NCI-H69 (cell line): ENCODE data around the gene HSPBP1.
"Not testable (repeated sequence)": the region's sequence is repeated elsewhere in the genome, so short reads cannot be mapped to it uniquely, and the experiment has no call there.

Experiments
- DNase-seq: peaks from one replicate; lab custom pipeline; 2025; lab: John Stamatoyannopoulos, UW

HSPBP1 gene, protein sequence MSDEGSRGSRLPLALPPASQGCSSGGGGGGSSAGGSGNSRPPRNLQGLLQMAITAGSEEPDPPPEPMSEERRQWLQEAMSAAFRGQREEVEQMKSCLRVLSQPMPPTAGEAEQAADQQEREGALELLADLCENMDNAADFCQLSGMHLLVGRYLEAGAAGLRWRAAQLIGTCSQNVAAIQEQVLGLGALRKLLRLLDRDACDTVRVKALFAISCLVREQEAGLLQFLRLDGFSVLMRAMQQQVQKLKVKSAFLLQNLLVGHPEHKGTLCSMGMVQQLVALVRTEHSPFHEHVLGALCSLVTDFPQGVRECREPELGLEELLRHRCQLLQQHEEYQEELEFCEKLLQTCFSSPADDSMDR

DNA sequence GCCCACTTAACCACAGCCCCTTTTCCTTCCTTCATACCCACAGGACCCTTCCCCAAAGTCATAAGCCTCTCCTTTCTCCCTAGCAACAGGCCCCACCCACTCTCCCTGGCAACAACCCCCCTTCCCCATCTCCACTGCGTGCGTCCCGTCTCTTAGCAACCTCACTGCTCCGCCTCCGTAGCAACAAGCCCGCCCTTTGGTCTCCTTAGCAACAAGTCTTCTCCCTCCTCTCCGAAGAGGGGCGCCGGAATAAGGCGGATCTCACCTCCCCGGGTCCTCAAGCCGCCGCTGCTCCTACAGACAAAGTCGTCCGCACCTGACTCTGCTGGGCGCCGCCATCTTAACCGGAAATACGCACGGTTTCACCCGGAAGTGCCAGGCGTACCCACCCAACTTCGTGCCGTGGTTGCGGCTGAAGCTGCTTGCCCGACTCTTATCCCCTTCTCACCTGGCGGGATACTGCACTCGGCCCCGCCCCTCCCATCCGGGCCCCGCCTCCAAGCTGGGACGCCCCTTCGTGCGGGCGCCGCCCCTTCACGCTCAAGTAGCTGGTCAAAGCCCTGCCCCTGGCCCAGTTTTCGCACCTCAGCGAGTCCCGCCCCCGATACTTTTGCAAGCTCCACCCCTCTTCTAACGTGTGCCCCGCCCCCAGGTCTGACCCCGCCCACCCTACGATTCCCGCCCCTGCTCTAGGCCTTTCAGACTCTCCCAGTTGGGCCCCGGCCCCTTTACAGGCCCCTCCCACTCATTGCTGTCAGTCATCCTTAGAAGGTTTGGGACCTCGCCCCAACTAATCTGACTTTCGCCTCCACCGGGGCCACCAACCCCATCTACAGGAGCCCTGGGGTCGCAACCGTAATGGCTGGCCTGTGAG lies at the start of gene HSPBP1:
HSPBP1 (minus strand) TSS at position 341 of the 874 bp plus-strand sequence. CDS start 502 bp downstream, outside the sequence.
- DNase-seq, result peak; percentile 98

DNA sequence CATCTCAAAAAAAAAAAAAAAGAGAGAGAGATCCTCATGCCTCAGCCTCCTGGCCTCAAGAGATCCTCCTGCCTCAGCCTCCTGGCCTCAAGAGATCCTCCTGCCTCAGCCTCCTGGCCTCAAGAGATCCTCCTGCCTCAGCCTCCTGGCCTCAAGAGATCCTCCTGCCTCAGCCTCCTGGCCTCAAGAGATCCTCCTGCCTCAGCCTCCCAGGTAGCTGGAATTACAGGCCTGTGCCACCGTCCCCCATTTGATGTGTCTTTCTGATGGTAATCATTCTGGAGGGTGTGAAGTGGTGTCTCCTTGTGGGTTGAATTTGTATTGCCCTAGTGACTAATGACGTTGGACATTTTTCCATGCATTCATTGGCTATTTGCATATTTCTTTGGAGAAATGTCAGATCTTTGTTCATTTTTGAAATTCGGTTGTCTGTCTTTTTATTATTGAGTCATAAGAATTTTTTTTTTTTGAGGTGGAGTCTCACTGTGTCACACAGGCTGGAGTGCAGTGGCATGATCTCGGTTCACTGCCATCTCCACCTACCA lies 48.9 kb upstream of the HSPBP1 start:
- DNase-seq, result not testable (repeated sequence)

GRCh38 chr19:55325172-55325571 lies 45.3 kb upstream of the HSPBP1 start, which contains the start of gene TMEM150B:
TSS of gene TMEM150B (minus strand) at chr19:55325341. CDS start at chr19:55321036, 4,305 bp downstream.
- no peak for DNase-seq

- DNase-seq, result no peak
These were observed 44.8 kb upstream of the HSPBP1 start for GRCh38 chr19:55324662-55325061.

DNA sequence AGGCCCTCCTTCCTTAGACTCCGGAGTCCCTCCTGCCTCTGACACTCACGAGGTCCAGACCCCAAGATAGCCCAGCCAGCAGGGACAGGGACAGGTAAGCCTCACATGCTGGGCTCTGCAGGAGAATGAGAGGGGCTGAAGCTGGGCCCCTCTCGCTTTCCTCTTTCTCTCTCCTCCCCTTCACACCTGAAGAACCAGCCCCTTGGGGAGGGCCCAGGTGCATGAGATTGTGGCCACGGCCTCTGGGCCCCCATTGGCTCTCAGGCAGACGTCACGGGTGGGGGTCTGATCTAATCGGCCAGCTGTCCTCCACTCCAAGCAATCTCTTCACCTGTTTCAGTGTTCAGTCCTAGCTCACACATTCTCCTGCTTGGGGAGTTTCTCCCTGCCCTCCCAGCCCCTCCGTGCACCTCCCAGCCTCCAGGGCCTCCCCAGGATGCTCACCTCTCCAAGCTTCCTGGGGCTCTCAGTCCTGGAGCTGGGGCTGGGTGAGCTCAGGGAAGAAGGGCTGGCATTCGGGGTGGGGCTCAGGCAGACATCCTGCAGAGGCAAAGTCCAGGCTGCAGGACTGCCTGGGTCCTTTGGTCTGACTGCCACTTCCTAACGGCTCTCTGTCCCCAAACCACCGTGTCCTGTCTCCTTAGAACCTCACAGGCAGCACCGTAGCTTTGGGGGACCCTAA lies 42.4 kb upstream of the HSPBP1 start:
- DNase-seq, result peak; percentile 35

- DNase-seq, result no peak
These were observed 41.7 kb upstream of the HSPBP1 start for GRCh38 chr19:55321466-55322137.

GRCh38 chr19:55320844-55321419 lies 41.0 kb upstream of the HSPBP1 start:
- DNase-seq, result no peak

DNA sequence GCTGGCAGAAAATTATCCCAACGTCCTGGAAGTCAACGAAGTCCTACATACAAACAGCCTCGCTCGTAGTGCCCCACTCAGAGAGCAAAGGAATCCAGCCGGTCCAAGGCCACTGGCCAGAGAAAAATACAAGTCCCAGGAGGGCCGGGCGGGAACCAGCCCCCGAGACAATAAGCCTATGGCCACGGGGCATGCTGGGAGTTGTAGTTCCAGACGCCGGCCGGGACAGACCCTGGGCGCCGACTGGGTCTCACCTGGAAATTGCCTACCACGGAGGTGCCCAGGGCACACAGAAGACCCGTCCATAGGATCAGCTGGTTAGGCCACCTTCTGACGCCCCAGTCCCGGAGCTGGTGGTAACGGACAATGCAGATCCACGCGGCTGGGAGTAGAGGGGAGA lies 39.9 kb upstream of the HSPBP1 start:
- DNase-seq, result peak; percentile 70

DNA sequence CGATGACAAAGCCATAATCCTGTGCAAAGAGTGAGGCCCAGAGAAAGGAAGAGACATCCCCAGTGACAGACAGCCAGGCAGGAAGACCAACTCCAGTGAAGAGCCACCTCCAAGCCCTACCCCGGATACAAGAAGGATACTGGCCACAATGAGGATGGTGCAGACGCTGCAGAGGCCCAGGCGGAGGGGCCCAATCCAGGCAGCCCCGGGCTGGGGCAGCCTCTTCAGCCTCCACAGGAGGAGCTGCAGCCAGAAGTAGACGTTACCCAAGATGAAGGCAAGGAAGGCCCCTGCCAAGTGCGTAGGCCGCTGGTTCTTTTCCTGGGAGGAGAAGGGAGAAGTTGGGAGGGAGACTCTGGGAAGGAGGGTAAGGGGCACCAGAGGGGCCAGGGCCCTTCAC lies 36.7 kb upstream of the HSPBP1 start:
- DNase-seq, result no peak

DNA sequence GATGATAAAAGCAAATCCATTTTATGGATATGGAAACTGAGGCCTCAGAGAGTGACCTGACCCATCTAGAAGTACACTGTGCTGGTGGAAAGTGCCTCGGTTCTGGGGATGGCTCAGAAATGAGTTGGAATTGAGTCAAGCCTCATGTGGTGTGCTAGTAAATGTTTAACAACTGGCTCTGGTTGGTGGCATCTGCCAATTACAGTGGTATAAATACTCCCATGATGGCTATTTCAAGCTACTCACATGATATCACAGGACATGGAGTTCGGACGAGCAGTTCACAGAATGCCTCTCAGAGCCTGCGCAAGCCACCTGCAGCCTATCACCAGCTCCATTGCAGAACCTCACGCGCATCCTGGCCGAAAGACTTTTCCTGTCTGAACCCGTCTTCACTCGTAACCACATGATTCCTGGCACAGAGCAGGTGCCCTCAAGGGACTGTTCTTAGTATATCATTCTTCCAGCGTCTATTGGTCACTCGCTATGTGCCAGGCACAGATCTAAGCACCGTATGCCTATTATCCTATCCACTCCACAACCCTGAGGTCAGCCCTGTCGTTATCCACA lies 36.1 kb upstream of the HSPBP1 start:
- DNase-seq, result no peak

- no peak for DNase-seq
These were observed 34.5 kb upstream of the HSPBP1 start for GRCh38 chr19:55314396-55314795.

DNA sequence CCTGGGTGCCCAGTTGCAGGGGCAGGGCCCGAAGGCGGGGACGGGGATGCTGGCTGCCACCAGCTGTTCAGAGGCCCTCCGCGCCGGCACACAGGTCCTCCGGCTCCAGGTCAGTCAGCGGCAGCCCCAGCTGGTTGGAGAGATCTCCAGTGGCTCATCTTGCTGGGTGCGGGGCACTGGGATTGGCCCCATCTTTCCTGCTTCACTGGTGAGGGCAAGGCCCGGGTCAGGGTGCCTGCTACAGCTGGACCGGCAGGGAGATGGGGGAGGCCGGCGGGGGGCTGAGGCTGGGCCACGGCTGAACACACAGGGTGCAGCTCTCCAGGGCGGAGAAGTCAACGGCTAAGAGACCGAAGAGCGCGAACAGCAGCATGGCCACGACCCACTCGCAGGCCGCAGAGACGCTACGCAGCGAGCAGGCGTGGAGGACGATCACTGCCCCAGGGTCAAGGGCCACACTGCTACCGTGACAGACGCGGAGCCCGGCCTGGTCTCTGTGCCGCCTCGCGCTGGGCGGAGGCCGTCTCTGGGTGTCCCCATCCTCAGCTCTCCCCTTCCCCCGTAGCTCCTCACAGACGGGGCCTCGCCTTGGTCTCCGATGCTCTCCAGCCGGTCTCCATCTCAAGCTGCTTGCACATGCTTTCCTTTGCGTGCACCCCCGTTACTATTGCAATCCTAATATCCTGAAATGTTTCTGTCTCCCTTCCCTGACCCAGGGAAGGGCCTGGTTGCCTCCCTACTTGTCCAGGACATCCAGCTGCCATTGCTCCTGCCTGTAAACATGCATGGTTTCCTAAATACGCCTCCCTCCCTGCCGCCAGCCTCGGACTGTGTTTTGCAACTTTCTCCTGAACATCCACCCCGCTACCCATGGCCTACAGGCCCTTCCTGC lies 33.0 kb upstream of the HSPBP1 start:
- no peak for DNase-seq

DNA sequence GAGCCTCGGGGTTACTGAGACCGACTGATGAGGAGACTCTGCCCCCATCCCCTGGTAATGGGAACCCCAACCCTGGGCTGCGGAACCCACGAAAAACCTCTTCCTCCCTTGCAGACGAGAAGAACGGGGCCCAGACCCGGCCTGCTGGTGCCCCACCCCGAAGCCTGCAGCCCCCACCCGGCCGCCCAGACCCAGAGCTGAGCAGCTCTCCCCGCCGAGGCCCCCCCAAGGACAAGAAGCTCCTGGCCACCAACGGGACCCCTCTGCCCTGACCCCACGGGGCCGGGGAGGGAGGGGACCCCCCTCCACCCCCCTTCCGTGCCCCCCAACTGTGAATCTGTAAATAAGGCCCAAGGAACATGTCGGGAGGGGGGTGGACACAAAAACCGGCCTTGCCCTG lies 31.9 kb upstream of the HSPBP1 start:
- no peak for DNase-seq

GRCh38 chr19:55311397-55311796 lies 31.5 kb upstream of the HSPBP1 start:
- no peak for DNase-seq

DNA sequence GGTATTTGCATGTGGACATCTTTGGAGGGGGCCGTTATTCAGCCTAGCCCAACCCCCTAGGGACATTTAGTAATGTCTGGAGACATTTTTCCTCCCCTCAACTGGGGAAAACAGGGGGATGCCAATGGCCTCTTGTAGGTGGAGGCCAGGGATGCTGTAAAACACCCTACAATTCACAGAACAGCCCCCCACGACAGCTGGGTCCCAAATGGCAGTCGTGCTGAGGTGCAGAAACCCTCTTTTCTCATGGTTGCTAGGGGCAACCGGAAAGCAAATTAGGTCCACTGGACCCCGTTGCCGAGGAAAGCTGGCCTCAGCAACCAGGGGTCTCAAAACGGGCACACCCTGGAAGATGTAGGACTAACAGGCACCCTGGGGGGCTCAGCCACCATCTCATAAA lies 30.6 kb upstream of the HSPBP1 start:
- DNase-seq, result no peak

DNA sequence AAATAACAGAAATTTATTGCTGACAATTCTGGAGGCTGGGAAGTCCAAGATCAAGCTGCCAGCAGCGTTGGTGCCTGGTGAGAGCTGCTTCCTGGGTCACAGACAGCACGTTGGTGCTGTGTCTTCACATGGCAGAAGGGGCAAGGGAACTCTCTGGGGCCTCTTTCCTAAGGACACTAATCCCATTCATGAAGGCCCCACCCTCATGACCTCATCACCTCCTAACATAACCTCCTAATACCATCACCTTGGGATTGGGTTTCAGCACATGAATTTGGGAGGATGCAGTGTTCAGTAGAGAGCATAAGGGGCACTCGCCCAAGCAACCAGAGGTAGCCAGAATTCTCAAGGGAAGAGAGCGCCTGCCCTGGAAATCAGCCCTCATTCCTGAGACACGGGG lies 29.5 kb upstream of the HSPBP1 start:
- DNase-seq, result no peak

- DNase-seq, result no peak
These were observed 28.4 kb upstream of the HSPBP1 start for GRCh38 chr19:55308281-55308680.

DNA sequence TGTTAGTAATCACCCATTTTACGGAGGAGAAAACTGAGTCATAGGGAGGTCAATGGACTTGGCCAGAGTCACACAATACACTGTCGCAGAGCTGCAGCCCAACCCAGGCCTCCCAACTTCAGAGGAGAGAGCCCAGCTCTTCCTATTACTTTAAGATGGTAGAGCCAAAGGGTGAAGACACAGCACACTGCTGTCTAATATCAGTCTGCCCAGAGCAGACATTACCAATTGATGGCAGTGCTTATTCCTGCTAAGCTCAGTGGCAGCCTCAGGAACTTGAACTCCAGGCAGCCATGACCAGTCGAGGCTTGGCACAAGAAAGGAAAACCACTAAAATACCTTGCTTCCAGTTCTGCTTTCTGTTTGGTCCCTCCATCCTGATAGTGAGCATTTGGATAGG lies 26.8 kb upstream of the HSPBP1 start:
- DNase-seq, result no peak

DNA sequence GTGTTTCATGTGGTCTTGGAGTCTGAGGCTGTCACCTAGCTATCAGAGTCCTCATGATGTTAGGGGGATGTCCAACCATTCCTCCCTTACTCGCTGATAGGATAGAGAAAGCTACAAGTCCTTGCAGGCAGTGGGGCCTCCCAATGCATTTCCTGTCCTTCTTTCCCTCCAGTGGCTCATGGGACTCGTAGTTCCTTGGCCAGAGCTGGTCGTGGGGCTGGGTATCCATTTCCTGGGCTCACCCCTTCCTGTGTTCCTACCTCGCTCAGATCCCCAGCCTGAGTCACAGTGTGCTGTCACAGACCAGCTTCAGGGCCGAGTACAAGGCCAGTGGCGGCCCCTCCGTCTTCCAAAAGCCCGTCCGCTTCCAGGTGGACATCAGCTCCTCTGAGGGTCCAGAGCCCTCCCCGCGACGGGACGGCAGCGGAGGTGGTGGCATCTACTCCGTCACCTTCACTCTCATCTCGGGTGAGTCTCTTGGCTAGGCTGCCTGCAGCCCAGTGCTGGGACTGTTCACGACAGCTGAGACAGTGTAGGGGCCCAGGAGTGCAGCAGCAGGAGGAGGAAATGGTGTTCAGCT lies 26.2 kb upstream of the HSPBP1 start:
- peak; percentile 12 for DNase-seq
